ENCODE results near the gene GFRA1.

DNA sequence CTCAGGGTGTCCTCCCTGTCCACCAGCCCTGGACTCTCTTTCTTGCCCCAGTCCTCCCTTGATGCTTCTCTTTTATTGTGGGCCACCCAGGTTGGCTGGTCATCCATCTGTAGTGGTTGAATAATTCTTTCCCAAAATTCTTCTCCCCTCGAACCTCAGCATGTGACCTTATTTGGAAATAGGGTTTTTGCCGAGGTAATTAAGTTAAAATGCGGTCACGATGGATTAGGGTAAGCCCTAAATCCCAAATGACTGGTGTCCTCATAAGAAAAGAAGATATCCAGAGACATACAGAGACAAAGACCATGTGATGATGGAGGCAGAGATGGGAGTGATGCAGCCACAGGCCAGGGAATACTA, 74.3 kb downstream of the GFRA1 start:
- TF ChIP-seq POLR2A (IDR thresholded peaks at IDR 0.05): no peak
- TF ChIP-seq, protein P1, sequence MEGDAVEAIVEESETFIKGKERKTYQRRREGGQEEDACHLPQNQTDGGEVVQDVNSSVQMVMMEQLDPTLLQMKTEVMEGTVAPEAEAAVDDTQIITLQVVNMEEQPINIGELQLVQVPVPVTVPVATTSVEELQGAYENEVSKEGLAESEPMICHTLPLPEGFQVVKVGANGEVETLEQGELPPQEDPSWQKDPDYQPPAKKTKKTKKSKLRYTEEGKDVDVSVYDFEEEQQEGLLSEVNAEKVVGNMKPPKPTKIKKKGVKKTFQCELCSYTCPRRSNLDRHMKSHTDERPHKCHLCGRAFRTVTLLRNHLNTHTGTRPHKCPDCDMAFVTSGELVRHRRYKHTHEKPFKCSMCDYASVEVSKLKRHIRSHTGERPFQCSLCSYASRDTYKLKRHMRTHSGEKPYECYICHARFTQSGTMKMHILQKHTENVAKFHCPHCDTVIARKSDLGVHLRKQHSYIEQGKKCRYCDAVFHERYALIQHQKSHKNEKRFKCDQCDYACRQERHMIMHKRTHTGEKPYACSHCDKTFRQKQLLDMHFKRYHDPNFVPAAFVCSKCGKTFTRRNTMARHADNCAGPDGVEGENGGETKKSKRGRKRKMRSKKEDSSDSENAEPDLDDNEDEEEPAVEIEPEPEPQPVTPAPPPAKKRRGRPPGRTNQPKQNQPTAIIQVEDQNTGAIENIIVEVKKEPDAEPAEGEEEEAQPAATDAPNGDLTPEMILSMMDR (IDR thresholded peaks at IDR 0.05 in 8 of 11, conservative IDR thresholded peaks at IDR 0.05 in 3 of 11): no peak

Data from spleen (tissue), 7 donors.